H1 (cell line): ENCODE results near the gene BCL6B. TPM values are rescaled to one million over a fixed set of nuclear protein-coding genes. Genes with fewer than 3 reads are reported as not detected.
"Not testable (repeated sequence)": the region's sequence is repeated elsewhere in the genome, so short reads cannot be mapped to it uniquely, and the experiment has no call there.

Experiments used
- CTCF ChIA-PET: fragments of 300-600 bp; sonication (Branson Sonifier 250); formaldehyde crosslinking; loops from one replicate; lab custom pipeline; 2021; ENCODE audit not compliant: partially characterized antibody; lab: Charles Lee
- POLR2A ChIA-PET: fragments of 300-600 bp; sonication (Branson Sonifier 250); formaldehyde crosslinking; loops from one replicate; lab custom pipeline; 2021; ENCODE audit warnings: inconsistent platforms; ENCODE audit not compliant: partially characterized antibody; lab: Charles Lee
- DNase-seq, 2 experiments: peaks; one replicate each; pipeline versions ENCODE4 v3.0.0 to v3.0.0-alpha.2; 2010 to 2022; ENCODE audit warnings: low spot score in 2 of 2, low read depth in 1 of 2, mixed read lengths in 1 of 2
- FAIRE-seq: peaks from 2 replicates; lab custom pipeline; 2011; peaks lifted over from hg19 to GRCh38; lab: Jason Lieb, UNC
- H2AFZ ChIP-seq: 2 replicates; pipeline ENCODE4 v1.8.1; 2012; ENCODE audit warnings: low read length, inconsistent platforms
- H2AK5ac ChIP-seq: 2 replicates; pipeline ENCODE4 v1.6.1; 2013; ENCODE audit warnings: low read depth, low read length
- H2BK120ac ChIP-seq: replicated peaks from 2 replicates; pipeline ENCODE3; 2013; ENCODE audit warnings: low read depth, low read length, inconsistent platforms
- H2BK12ac ChIP-seq: 2 replicates; pipeline ENCODE4 v1.6.1; 2013; ENCODE audit warnings: low read depth, low read length
- H2BK15ac ChIP-seq: 2 replicates; pipeline ENCODE4 v1.6.1; 2013; ENCODE audit warnings: low read length
- H2BK20ac ChIP-seq: 2 replicates; pipeline ENCODE4 v1.6.1; 2013; ENCODE audit warnings: low read length
- H2BK5ac ChIP-seq: 2 replicates; pipeline ENCODE4 v1.6.1; 2013; ENCODE audit warnings: low read depth, low read length
- H3K14ac ChIP-seq: 2 replicates; pipeline ENCODE4 v1.6.1; 2013; ENCODE audit warnings: inconsistent platforms; ENCODE audit not compliant: insufficient read length
- H3K18ac ChIP-seq: 2 replicates; pipeline ENCODE4 v1.6.1; 2013; ENCODE audit warnings: low read length; ENCODE audit errors: extremely low read depth
- H3K23ac ChIP-seq: 2 replicates; pipeline ENCODE4 v1.6.1; 2013; ENCODE audit warnings: inconsistent platforms; ENCODE audit not compliant: insufficient read length
- H3K23me2 ChIP-seq: 2 replicates; pipeline ENCODE4 v1.6.1; 2013; ENCODE audit warnings: low read depth, low read length
- H3K27ac ChIP-seq: 2 replicates; pipeline ENCODE4 v1.6.1; 2011; ENCODE audit warnings: low read depth, low read length, inconsistent platforms
- H3K27me3 ChIP-seq, 4 experiments: replicated peaks in 1 of 4; 1 replicate in 1 of 4; 2 replicates in 3 of 4; pipeline versions ENCODE4 v1.6.1 to v1.8.1; 2011 to 2013; ENCODE audit warnings: low read length in 3 of 4, mild to moderate bottlenecking in 3 of 4, inconsistent platforms in 2 of 4, mixed read lengths in 2 of 4, moderate library complexity in 1 of 4; ENCODE audit not compliant: control insufficient read depth in 3 of 4, insufficient read depth in 3 of 4; ENCODE audit errors: extremely low read depth in 1 of 4
- H3K36me3 ChIP-seq, 4 experiments: 2 replicates each; pipeline versions ENCODE4 v1.6.1 to v1.8.1; 2011 to 2013; ENCODE audit warnings: mild to moderate bottlenecking in 4 of 4, low read length in 3 of 4, moderate library complexity in 2 of 4, control low read depth in 1 of 4, inconsistent platforms in 1 of 4; ENCODE audit not compliant: insufficient read depth in 4 of 4, control insufficient read depth in 2 of 4
- H3K4ac ChIP-seq: replicated peaks from 2 replicates; pipeline ENCODE3; 2013; ENCODE audit warnings: low read length, low read depth, mixed read lengths, inconsistent platforms; ENCODE audit not compliant: insufficient read length
- H3K4me1 ChIP-seq, 4 experiments: replicated peaks in 1 of 4; 1 replicate in 1 of 4; 2 replicates in 3 of 4; pipeline versions ENCODE4 v1.6.1 to v1.8.1; 2011 to 2013; ENCODE audit warnings: low read length in 3 of 4, inconsistent platforms in 2 of 4, mixed read lengths in 1 of 4; ENCODE audit not compliant: insufficient read depth in 4 of 4, control insufficient read depth in 3 of 4
- H3K4me2 ChIP-seq, 2 experiments: 2 replicates each; pipeline versions ENCODE4 v1.6.1 to v1.8.1; 2011 to 2013; ENCODE audit warnings: low read depth in 2 of 2, low read length in 2 of 2, control low read depth in 1 of 2, inconsistent platforms in 1 of 2, mild to moderate bottlenecking in 1 of 2; ENCODE audit not compliant: insufficient read depth in 1 of 2
- H3K4me3 ChIP-seq, 4 experiments: fragments of 200-600, 300-600 bp in 1 of 4; sonication (generic), shearing (Covaris generic), sonication (Bioruptor Twin) in 1 of 4; 2 replicates each; pipeline versions ENCODE4 v1.5.1 to v1.8.1; 2011 to 2016; ENCODE audit warnings: low read length in 4 of 4, low read depth in 3 of 4, control low read depth in 2 of 4, inconsistent platforms in 2 of 4, mild to moderate bottlenecking in 2 of 4, mixed read lengths in 1 of 4, moderate library complexity in 1 of 4; ENCODE audit not compliant: insufficient read depth in 2 of 4; ENCODE audit errors: extremely low read depth in 1 of 4
- H3K56ac ChIP-seq: replicated peaks from 2 replicates; pipeline ENCODE3; 2013; ENCODE audit warnings: low read depth, mild to moderate bottlenecking, mixed read lengths, low read length, inconsistent platforms; ENCODE audit not compliant: insufficient read length
- H3K79me1 ChIP-seq: 2 replicates; pipeline ENCODE4 v1.6.1; 2013; ENCODE audit warnings: low read depth, low read length, control low read depth
- H3K79me2 ChIP-seq, 2 experiments: 2 replicates each; pipeline versions ENCODE4 v1.6.1 to v1.8.1; 2012 to 2013; ENCODE audit warnings: low read length in 2 of 2, mild to moderate bottlenecking in 2 of 2, inconsistent platforms in 1 of 2; ENCODE audit not compliant: insufficient read depth in 2 of 2, control insufficient read depth in 1 of 2
- H3K9ac ChIP-seq, 4 experiments: replicated peaks in 1 of 4; 1 replicate in 1 of 4; 2 replicates in 3 of 4; pipeline versions ENCODE4 v1.6.1 to v1.8.1; 2011 to 2013; ENCODE audit warnings: low read depth in 3 of 4, low read length in 3 of 4, control low read depth in 2 of 4, mild to moderate bottlenecking in 2 of 4, moderate library complexity in 2 of 4, inconsistent platforms in 1 of 4; ENCODE audit errors: extremely low read depth in 1 of 4
- H3K9me3 ChIP-seq, 2 experiments: 2 replicates each; pipeline versions ENCODE4 v1.6.1 to v1.8.1; 2012 to 2013; ENCODE audit warnings: mild to moderate bottlenecking in 2 of 2, moderate library complexity in 2 of 2, control low read depth in 1 of 2, inconsistent platforms in 1 of 2, low read depth in 1 of 2, low read length in 1 of 2, mixed read lengths in 1 of 2; ENCODE audit not compliant: insufficient read depth in 2 of 2
- H4K20me1 ChIP-seq, 2 experiments: replicated peaks in 1 of 2; 2 replicates each; pipeline versions ENCODE3 to v1.8.1; 2011 to 2013; ENCODE audit warnings: inconsistent platforms in 2 of 2, low read length in 2 of 2, mild to moderate bottlenecking in 1 of 2; ENCODE audit not compliant: insufficient read depth in 2 of 2, control insufficient read depth in 1 of 2
- H4K5ac ChIP-seq: 2 replicates; pipeline ENCODE4 v1.6.1; 2013; ENCODE audit warnings: low read length, low read depth, mixed read lengths, inconsistent platforms; ENCODE audit not compliant: insufficient read length
- H4K8ac ChIP-seq: 2 replicates; pipeline ENCODE4 v1.8.0; 2013; ENCODE audit warnings: mild to moderate bottlenecking, moderate library complexity, low read length, inconsistent platforms; ENCODE audit not compliant: insufficient read depth; ENCODE audit errors: extremely low read depth
- H4K91ac ChIP-seq: replicated peaks from 2 replicates; pipeline ENCODE3; 2013; ENCODE audit warnings: low read length, mixed read lengths, inconsistent platforms; ENCODE audit not compliant: insufficient read length
- ATF3 ChIP-seq: IDR thresholded peaks from 2 replicates; pipeline ENCODE4 v1.6.1; 2011; ENCODE audit warnings: low read depth, mild to moderate bottlenecking, low read length; ENCODE audit not compliant: insufficient read depth
- USF2 ChIP-seq: IDR thresholded peaks from 2 replicates; pipeline ENCODE4 v1.6.1; 2011; ENCODE audit warnings: low read length, improper control_type of control experiment
- WGBS, 2 experiments: shearing (Covaris generic) in 1 of 2; methylation state at CpG; one replicate each; pipeline versions ENCODE4 v1.1.6 to v1.1.7; 2013 to 2015; ENCODE audit warnings: low lambda C conversion rate in 2 of 2, mixed read lengths in 2 of 2, inconsistent platforms in 1 of 2, low coverage in 1 of 2, missing lambda C conversion rate in 1 of 2; ENCODE audit not compliant: insufficient replicate concordance in 2 of 2, insufficient coverage in 1 of 2, insufficient read length in 1 of 2; ENCODE audit errors: extremely low coverage in 1 of 2, missing lambda C conversion rate in 1 of 2; 5-methylcytosine and 5-hydroxymethylcytosine counted together
- polyA plus RNA-seq, 7 experiments: library from polyadenylated mRNA; depleted of rRNA in 3 of 7; stranded (reverse) in 5 of 7; unstranded in 2 of 7; fragments of >200 nt in 5 of 7; fragments of 200-250 nt in 2 of 7; gene quantifications; 1 replicate in 5 of 7; 2 replicates in 1 of 7; 4 replicates in 1 of 7; pipeline versions ENCODE4 v1.2.1 to v1.2.3, GENCODE V29; 2011 to 2013; ENCODE audit warnings: missing spikeins in 2 of 7, mixed read lengths in 2 of 7
- total RNA-seq: library from RNA; stranded (reverse); fragmentation: NEBNext Ultra II Directional; extraction: Animal tissue kit (Norgen Biotek cat#: 25700); gene quantifications from 2 replicates; pipeline ENCODE4 v1.2.1, GENCODE V29; 2021

The BCL6B gene
- total and polyA plus RNA-seq, 2 of the 8 experiments (the other 6 are each of a cell fraction or from before 2014, with no cell fraction given) = 6.6 to 8.7 TPM

GRCh38 chr17:7046725-7047397 is 24.0 kb downstream of the BCL6B start:
- H3K27me3 ChIP-seq = peaks cover 3 to 33% (median 29%) of the 10 kb centered on the region in 4 experiments

More at GRCh38 chr17:7046725-7047397, 24.0 kb downstream of the BCL6B start:
- not testable (repeated sequence) for H2AK5ac ChIP-seq, H4K20me1 ChIP-seq, H3K9ac ChIP-seq
- WGBS, 2 experiments = 19% methylated on average over 26 of the region's 26 CpGs; no CpG with 5 or more reads in 1 of the 2 experiments
- TF ChIP-seq USF2 (peak; percentile 68; the same call in 1 of the 2 replicates), ATF3 (0 out of 2 replicates have a peak, but pooled peaks have one; percentile 2)
- TF ChIP-seq, all 59 proteins: peak for 2; not testable (repeated sequence) for 57
- Histone ChIP-seq H2AFZ (peak overlapping the region; percentile 91; the same call in 1 of the 2 replicates), H3K4me2 (peak overlapping the region; percentile 89 to 97), H3K4me1 (peaks cover 0 to 16% (median 13%) of the 10 kb centered on the region in 4 experiments; a peak in 5 of 7 replicates), H3K23me2 (peaks cover 31% of the 10 kb centered on the region; the same call in 1 of the 2 replicates), H3K4me3 (peak overlapping the region; percentile 30 to 64 (median 34); a peak in 7 of 8 replicates)
- not testable (repeated sequence) for H3K4ac ChIP-seq, H3K14ac ChIP-seq, H3K56ac ChIP-seq, H3K79me2 ChIP-seq, H3K79me1 ChIP-seq, H3K9me3 ChIP-seq, H3K23ac ChIP-seq, H3K18ac ChIP-seq, H4K8ac ChIP-seq, H4K5ac ChIP-seq, H2BK20ac ChIP-seq, H2BK15ac ChIP-seq, H2BK120ac ChIP-seq, H3K36me3 ChIP-seq, H2BK12ac ChIP-seq, H3K27ac ChIP-seq, H4K91ac ChIP-seq, H2BK5ac ChIP-seq
- DNase-seq = peak in 1 of 2 experiments; percentile 64
- POLR2A ChIA-PET = interaction anchor here (1.0 to 3.0 kb wide), 8 partner anchors 9 to 261 kb away, joined by 3 to 13 read pairs (median 4); no protein-coding TSS in a partner anchor
- CTCF ChIA-PET = interaction anchor here (0.6 to 17.5 kb wide), 40 partner anchors 8 to 514 kb away, joined by 3 to 434 read pairs (median 6); partner anchors contain the start of genes ACAP1, ASGR1, ASGR2 and SLC16A13
- peak; percentile 62 for FAIRE-seq
